Caco-2 (cell line): Measurements from ENCODE around the gene DOCK9. TPM values are rescaled to one million over a fixed set of nuclear protein-coding genes. Genes with fewer than 3 reads are reported as not detected.

Source experiments
- BruUV-seq: library from RNA; stranded (reverse); fragments of 400-500 nt; replicated peaks from 2 replicates; lab custom pipeline; 2021; lab: Mats Ljungman, UMichigan
- CTCF ChIA-PET: fragments of 300-600 bp; sonication (Branson Sonifier 250); formaldehyde crosslinking; loops from one replicate; lab custom pipeline; 2022; ENCODE audit warnings: antibody characterized with exemption; lab: Charles Lee
- POLR2A ChIA-PET: fragments of 300-600 bp; sonication (Branson Sonifier 250); formaldehyde crosslinking; loops from one replicate; lab custom pipeline; 2022; ENCODE audit warnings: antibody characterized with exemption; lab: Charles Lee
- DNase-seq, 2 experiments: peaks; one replicate each; pipeline versions ENCODE4 v3.0.0 to v3.0.0-alpha.2; 2020 to 2022
- H3K27me3 ChIP-seq: replicated peaks from 2 replicates; pipeline ENCODE4 v1.6.0; 2011; ENCODE audit warnings: low read length; ENCODE audit not compliant: control insufficient read depth, insufficient read depth
- H3K36me3 ChIP-seq: 2 replicates; pipeline ENCODE4 v1.5.1; 2011; ENCODE audit warnings: low read length; ENCODE audit not compliant: control insufficient read depth, insufficient read depth
- H3K4me1 ChIP-seq: fragments of 250-450 bp; sonication (Bioruptor Pico); 2 replicates; pipeline ENCODE4 v1.5.1; 2020; ENCODE audit warnings: mild to moderate bottlenecking
- H3K4me3 ChIP-seq: 2 replicates; pipeline ENCODE4 v1.5.1; 2011; ENCODE audit warnings: low read depth, mild to moderate bottlenecking, control low read depth, low read length
- H3K9me3 ChIP-seq: fragments of 250-450 bp; sonication (Bioruptor Pico); 2 replicates; pipeline ENCODE4 v1.5.1; 2020; ENCODE audit warnings: mild to moderate bottlenecking, moderate library complexity
- H3K27ac Mint-ChIP-seq: one replicate; pipeline ENCODE4 v1.8.0; 2022; ENCODE audit warnings: mixed read lengths; ENCODE audit not compliant: unreplicated experiment
- H3K27me3 Mint-ChIP-seq: one replicate; pipeline ENCODE4 v1.8.0; 2022; ENCODE audit warnings: mixed read lengths; ENCODE audit not compliant: insufficient read depth, unreplicated experiment
- H3K36me3 Mint-ChIP-seq: one replicate; pipeline ENCODE4 v1.8.0; 2022; ENCODE audit warnings: mild to moderate bottlenecking, mixed read lengths; ENCODE audit not compliant: insufficient read depth, unreplicated experiment
- H3K4me1 Mint-ChIP-seq: one replicate; pipeline ENCODE4 v1.8.0; 2022; ENCODE audit warnings: low read depth, mixed read lengths; ENCODE audit not compliant: unreplicated experiment
- H3K4me3 Mint-ChIP-seq: one replicate; pipeline ENCODE4 v1.8.0; 2022; ENCODE audit warnings: mild to moderate bottlenecking, moderate library complexity, mixed read lengths; ENCODE audit not compliant: unreplicated experiment
- H3K9me3 Mint-ChIP-seq: one replicate; pipeline ENCODE4 v1.8.0; 2022; ENCODE audit warnings: mixed read lengths; ENCODE audit not compliant: unreplicated experiment
- CTCF ChIP-seq, 2 experiments: fragments of 200-600 bp in 1 of 2; IDR thresholded peaks; 1 replicate in 1 of 2; 2 replicates in 1 of 2; pipeline versions ENCODE4 v1.5.1 to v1.8.0; 2011 to 2022; ENCODE audit warnings: antibody characterized with exemption in 1 of 2, control low read depth in 1 of 2, inconsistent platforms in 1 of 2, low read depth in 1 of 2, low read length in 1 of 2, mild to moderate bottlenecking in 1 of 2, moderate library complexity in 1 of 2; ENCODE audit not compliant: insufficient read depth in 1 of 2, severe bottlenecking in 1 of 2, unreplicated experiment in 1 of 2
- intact Hi-C: fragments of 100-400 bp; cut with micrococcal nuclease; formaldehyde crosslinking; loops from one replicate; pipeline ENCODE4 v1.10.0; 2022; ENCODE audit not compliant: unreplicated experiment
- total RNA-seq: library from RNA; stranded (reverse); gene quantifications from 2 replicates; pipeline ENCODE4 v1.2.3, GENCODE V29; 2022

DOCK9 gene
- total RNA-seq, 1 experiment from 2014 or later, result 260 TPM

GRCh38 chr13:99018418-99019180 is 40.7 kb upstream of the DOCK9 start:
- no peaks in the 10 kb centered on the region for H3K27me3 Mint-ChIP-seq
- CTCF ChIA-PET, result no interaction called here
- intact Hi-C loops, result no loop called here
- no peak for DNase-seq
- POLR2A ChIA-PET, result no interaction called here
- H3K27ac Mint-ChIP-seq, result no peak overlapping the region
- Histone ChIP-seq H3K4me3 (no peak overlapping the region), H3K27me3 (no peaks in the 10 kb centered on the region), H3K9me3 (no peaks in the 10 kb centered on the region), H3K36me3 (no peaks in the 10 kb centered on the region), H3K4me1 (no peaks in the 10 kb centered on the region)
- TF ChIP-seq CTCF (IDR thresholded peaks at IDR 0.05; ENCODE audit: insufficient read depth in 1 of 2, low read depth in 1 of 2, low read length in 1 of 2, severe bottlenecking in 1 of 2, unreplicated experiment in 1 of 2), result no peak
- no TSS peak for BruUV-seq
- peaks cover 1% of the 10 kb centered on the region for H3K36me3 Mint-ChIP-seq
- peaks cover 4% of the 10 kb centered on the region for H3K4me1 Mint-ChIP-seq
- H3K4me3 Mint-ChIP-seq, result no peak overlapping the region
- H3K9me3 Mint-ChIP-seq, result no peaks in the 10 kb centered on the region

DNA sequence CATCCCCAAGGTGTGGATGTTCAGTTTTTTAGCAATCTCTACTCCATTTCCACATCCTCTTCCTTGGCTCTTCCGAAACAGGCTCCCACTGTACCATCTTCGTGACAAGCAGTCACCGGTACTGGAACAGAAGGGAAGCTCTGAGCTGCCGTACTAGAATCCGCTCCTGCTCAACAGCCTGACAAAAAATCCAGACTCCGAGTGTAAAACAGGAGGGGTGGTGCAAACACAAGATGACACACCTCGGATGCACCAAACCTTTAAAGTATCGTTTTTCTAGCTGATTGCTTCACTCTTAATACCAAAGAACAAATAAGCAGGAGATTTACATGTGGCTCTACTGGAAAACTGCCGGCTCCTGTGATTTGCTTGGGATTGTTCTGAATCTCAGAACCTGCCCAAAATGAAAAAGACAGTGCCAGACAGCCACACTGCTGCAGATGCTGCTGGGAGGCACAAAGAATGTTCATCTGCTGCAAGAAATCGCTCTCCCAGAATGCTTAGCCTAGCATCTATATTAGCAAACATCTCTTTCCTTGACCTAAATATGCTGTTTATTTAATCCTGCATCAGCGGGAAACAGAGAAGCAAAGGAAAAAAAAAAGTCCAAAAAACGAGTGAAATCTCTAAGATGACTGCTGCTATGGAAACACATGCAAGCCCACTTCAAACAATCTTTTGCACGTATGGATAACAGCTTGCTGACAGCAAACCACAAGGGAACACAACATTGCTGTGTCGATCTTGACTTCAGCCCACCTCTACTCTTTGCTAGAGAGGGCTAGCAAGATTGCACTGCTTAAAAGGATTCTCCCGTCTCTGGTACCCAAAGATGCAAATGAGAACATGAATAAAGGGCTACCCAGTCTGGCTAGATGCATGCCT is 38.0 kb upstream of the DOCK9 start:
- no peak overlapping the region for H3K4me3 Mint-ChIP-seq
- Histone ChIP-seq H3K9me3 (no peaks in the 10 kb centered on the region), H3K36me3 (peaks cover 1% of the 10 kb centered on the region; the same call in 1 of the 2 replicates), H3K4me3 (no peak overlapping the region), H3K27me3 (no peaks in the 10 kb centered on the region), H3K4me1 (no peaks in the 10 kb centered on the region)
- H3K27me3 Mint-ChIP-seq, result no peaks in the 10 kb centered on the region
- intact Hi-C loops, result no loop called here
- DNase-seq, result no peak
- H3K4me1 Mint-ChIP-seq, result peaks cover 8% of the 10 kb centered on the region
- no peak overlapping the region for H3K27ac Mint-ChIP-seq
- ChIA-PET CTCF (no interaction called here), POLR2A (no interaction called here)
- BruUV-seq, result no TSS peak
- H3K9me3 Mint-ChIP-seq, result no peaks in the 10 kb centered on the region
- H3K36me3 Mint-ChIP-seq, result peaks cover 7% of the 10 kb centered on the region
- no peak for TF ChIP-seq CTCF (IDR thresholded peaks at IDR 0.05; ENCODE audit: insufficient read depth in 1 of 2, low read depth in 1 of 2, low read length in 1 of 2, severe bottlenecking in 1 of 2, unreplicated experiment in 1 of 2)

DNA sequence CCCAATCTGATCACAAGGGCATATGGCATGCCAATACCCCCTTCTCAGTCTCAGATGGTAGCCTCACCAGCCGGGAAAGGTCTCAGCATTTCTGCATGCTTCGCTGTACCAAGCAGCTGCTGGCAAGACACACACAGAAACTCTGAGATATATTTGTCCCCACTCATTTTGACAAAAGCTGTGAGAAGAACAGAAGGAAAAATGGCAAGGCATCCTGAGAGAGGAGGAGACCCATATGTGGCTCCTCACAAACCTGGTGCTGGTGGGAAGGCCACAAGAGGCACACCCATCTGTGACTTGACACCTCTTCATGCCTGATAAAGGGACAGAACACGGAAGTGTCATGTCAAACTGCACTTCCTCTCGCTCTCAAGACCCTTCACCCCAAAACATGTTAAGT is 36.7 kb upstream of the DOCK9 start:
- Mint-ChIP-seq H3K27me3 (no peaks in the 10 kb centered on the region), H3K9me3 (no peaks in the 10 kb centered on the region), H3K4me3 (no peak overlapping the region), H3K27ac (no peak overlapping the region), H3K36me3 (peaks cover 7% of the 10 kb centered on the region), H3K4me1 (peaks cover 14% of the 10 kb centered on the region)
- intact Hi-C loops, result no loop called here
- no peaks in the 10 kb centered on the region for H3K4me1 ChIP-seq
- POLR2A ChIA-PET, result no interaction called here
- no peaks in the 10 kb centered on the region for H3K27me3 ChIP-seq
- no peaks in the 10 kb centered on the region for H3K9me3 ChIP-seq
- DNase-seq, result no peak
- CTCF ChIA-PET, result no interaction called here
- peaks cover 1% of the 10 kb centered on the region; the same call in 1 of the 2 replicates for H3K36me3 ChIP-seq
- no TSS peak for BruUV-seq
- no peak for TF ChIP-seq CTCF (IDR thresholded peaks at IDR 0.05; ENCODE audit: insufficient read depth in 1 of 2, low read depth in 1 of 2, low read length in 1 of 2, severe bottlenecking in 1 of 2, unreplicated experiment in 1 of 2)
- H3K4me3 ChIP-seq, result no peak overlapping the region
